Keratinocyte (primary cell): ENCODE measurements around the gene RRAD. TPM values are rescaled to one million over a fixed set of nuclear protein-coding genes. Genes with fewer than 3 reads are reported as not detected.
"Not testable (repeated sequence)": the region's sequence is repeated elsewhere in the genome, so short reads cannot be mapped to it uniquely, and the experiment has no call there.

Experiments used
- DNase-seq: peaks from one replicate; pipeline ENCODE4 v3.0.0-alpha.2; 2011; ENCODE audit warnings: low read depth, missing footprints, low spot score
- FAIRE-seq: peaks from 2 replicates; lab custom pipeline; 2011; peaks lifted over from hg19 to GRCh38; lab: Jason Lieb, UNC
- H2AFZ ChIP-seq: 2 replicates; pipeline ENCODE4 v1.6.0; 2012; ENCODE audit warnings: low read length, control low read depth, inconsistent platforms; ENCODE audit not compliant: control insufficient read depth
- H3K27ac ChIP-seq: 2 replicates; pipeline ENCODE4 v1.5.1; 2011; ENCODE audit warnings: low read length; ENCODE audit not compliant: control insufficient read depth, insufficient read depth
- H3K27me3 ChIP-seq: 3 replicates; pipeline ENCODE4 v1.6.0; 2011; ENCODE audit warnings: low read length; ENCODE audit not compliant: control insufficient read depth, insufficient read depth; ENCODE audit errors: extremely low read depth
- H3K36me3 ChIP-seq, 2 experiments: 2 replicates in 1 of 2; 3 replicates in 1 of 2; pipeline ENCODE4 v1.5.1; 2011; ENCODE audit warnings: low read length in 2 of 2, mild to moderate bottlenecking in 1 of 2; ENCODE audit not compliant: control insufficient read depth in 2 of 2, insufficient read depth in 2 of 2; ENCODE audit errors: extremely low read depth in 1 of 2
- H3K4me1 ChIP-seq: 3 replicates; pipeline ENCODE4 v1.5.1; 2011; ENCODE audit warnings: low read length; ENCODE audit not compliant: control insufficient read depth, insufficient read depth; ENCODE audit errors: extremely low read depth
- H3K4me2 ChIP-seq: 3 replicates; pipeline ENCODE4 v1.6.0; 2011; ENCODE audit warnings: low read depth, low read length; ENCODE audit not compliant: control insufficient read depth, insufficient read depth; ENCODE audit errors: extremely low read depth
- H3K4me3 ChIP-seq, 3 experiments: fragments of 200-600 bp in 1 of 3; sonication (generic) in 1 of 3; 2 replicates in 2 of 3; 3 replicates in 1 of 3; pipeline ENCODE4 v1.5.1; 2011 to 2016; ENCODE audit warnings: low read length in 3 of 3, mild to moderate bottlenecking in 3 of 3, control low read depth in 2 of 3, inconsistent platforms in 1 of 3, low read depth in 1 of 3, mixed read lengths in 1 of 3, mixed run types in 1 of 3, moderate library complexity in 1 of 3; ENCODE audit not compliant: control insufficient read depth in 2 of 3, insufficient read depth in 2 of 3; ENCODE audit errors: extremely low read depth in 1 of 3
- H3K79me2 ChIP-seq: 2 replicates; pipeline ENCODE4 v1.6.0; 2012; ENCODE audit warnings: low read length; ENCODE audit not compliant: control insufficient read depth, insufficient read depth
- H3K9ac ChIP-seq: 3 replicates; pipeline ENCODE4 v1.6.0; 2011; ENCODE audit warnings: low read length; ENCODE audit not compliant: control insufficient read depth, insufficient read depth; ENCODE audit errors: extremely low read depth
- H3K9me1 ChIP-seq: 3 replicates; pipeline ENCODE4 v1.6.0; 2011; ENCODE audit warnings: low read length; ENCODE audit not compliant: control insufficient read depth, insufficient read depth; ENCODE audit errors: extremely low read depth
- H3K9me3 ChIP-seq: 2 replicates; pipeline ENCODE4 v1.5.1; 2012; ENCODE audit warnings: low read depth, low read length; ENCODE audit not compliant: control insufficient read depth
- H4K20me1 ChIP-seq: 3 replicates; pipeline ENCODE4 v1.6.0; 2011; ENCODE audit warnings: low read length; ENCODE audit not compliant: control insufficient read depth, insufficient read depth; ENCODE audit errors: extremely low read depth
- EZH2 ChIP-seq: IDR thresholded peaks from one replicate; pipeline ENCODE4 v1.6.1; 2012; ENCODE audit warnings: inconsistent platforms, mild to moderate bottlenecking, low read length, moderate library complexity
- dilution Hi-C: fragments of 300-500 bp; cut with MboI; formaldehyde crosslinking; loops from one replicate; pipeline ENCODE4 v1.7.0; 2020; ENCODE audit warnings: low sequenced_read_pairs; ENCODE audit not compliant: extremely low pct_ligation_motif_present
- polyA plus RNA-seq, 5 experiments: library from polyadenylated mRNA; depleted of rRNA in 3 of 5; stranded (reverse) in 3 of 5; stranded (forward) in 1 of 5; unstranded in 1 of 5; fragments of >200 nt; gene quantifications; 1 replicate in 1 of 5; 2 replicates in 3 of 5; 3 replicates in 1 of 5; pipeline versions ENCODE4 v1.2.1 to v1.2.3, GENCODE V29; 2011 to 2012; ENCODE audit warnings: missing spikeins in 2 of 5, low read depth in 1 of 5, low replicate concordance in 1 of 5
- TF ChIP-seq, protein P1 (sequence below), 3 experiments: IDR thresholded peaks in 1 of 3; conservative IDR thresholded peaks in 1 of 3; optimal IDR thresholded peaks in 1 of 3; 2 replicates in 2 of 3; 3 replicates in 1 of 3; pipeline versions ENCODE3 to v1.5.1; 2011; ENCODE audit warnings: low read length in 3 of 3, mild to moderate bottlenecking in 3 of 3, moderate library complexity in 2 of 3, control low read depth in 1 of 3, inconsistent platforms in 1 of 3; ENCODE audit not compliant: insufficient read depth in 2 of 3; ENCODE audit errors: extremely low read depth in 1 of 3

The RRAD gene
- polyA plus RNA-seq, 1 donor (not counting 4 experiments of a cell fraction or from before 2014, with no cell fraction given): 2.7 TPM

DNA sequence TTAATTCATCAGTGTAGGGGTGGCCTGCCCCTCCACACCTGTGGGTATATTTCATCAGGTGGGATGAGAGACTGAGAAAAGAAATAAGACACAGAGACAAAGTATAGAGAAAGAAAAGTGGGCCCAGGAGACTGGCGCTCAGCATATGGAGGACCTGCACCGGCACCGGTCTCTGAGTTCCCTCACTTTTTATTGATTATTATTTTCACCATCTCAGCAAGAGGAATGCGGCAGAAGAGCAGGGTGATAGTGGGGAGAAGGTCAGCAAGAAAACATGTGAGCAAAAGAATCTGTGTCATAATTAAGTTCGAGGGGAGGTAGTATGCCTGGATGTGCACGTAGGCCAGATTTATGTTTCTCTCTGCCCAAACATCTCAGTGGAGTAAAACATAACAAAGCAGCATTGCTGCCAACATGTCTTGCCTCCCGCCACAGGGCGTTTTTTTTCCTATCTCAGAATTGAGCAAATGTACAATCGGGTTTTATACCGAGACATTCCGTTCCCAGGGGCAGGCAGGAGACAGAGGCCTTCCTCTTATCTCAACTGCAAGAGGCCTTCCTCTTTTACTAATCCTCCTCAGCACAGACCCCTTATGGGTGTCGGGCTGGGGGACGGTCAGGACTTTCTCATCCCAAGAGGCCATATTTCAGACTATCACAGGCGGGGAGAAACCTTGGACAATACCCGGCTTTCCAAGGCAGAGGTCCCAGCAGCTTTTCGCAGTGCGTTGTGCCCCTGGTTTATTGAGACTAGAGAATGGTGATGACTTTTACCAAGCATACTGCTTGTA, 30.2 kb upstream of the RRAD start:
- H2AFZ ChIP-seq, dilution Hi-C loops, H3K4me2 ChIP-seq, H4K20me1 ChIP-seq, DNase-seq, H3K27ac ChIP-seq, H3K36me3 ChIP-seq, H3K9me1 ChIP-seq, H3K9ac ChIP-seq, H3K4me1 ChIP-seq, H3K27me3 ChIP-seq, H3K79me2 ChIP-seq, FAIRE-seq, H3K9me3 ChIP-seq, H3K4me3 ChIP-seq: not testable (repeated sequence)

DNA sequence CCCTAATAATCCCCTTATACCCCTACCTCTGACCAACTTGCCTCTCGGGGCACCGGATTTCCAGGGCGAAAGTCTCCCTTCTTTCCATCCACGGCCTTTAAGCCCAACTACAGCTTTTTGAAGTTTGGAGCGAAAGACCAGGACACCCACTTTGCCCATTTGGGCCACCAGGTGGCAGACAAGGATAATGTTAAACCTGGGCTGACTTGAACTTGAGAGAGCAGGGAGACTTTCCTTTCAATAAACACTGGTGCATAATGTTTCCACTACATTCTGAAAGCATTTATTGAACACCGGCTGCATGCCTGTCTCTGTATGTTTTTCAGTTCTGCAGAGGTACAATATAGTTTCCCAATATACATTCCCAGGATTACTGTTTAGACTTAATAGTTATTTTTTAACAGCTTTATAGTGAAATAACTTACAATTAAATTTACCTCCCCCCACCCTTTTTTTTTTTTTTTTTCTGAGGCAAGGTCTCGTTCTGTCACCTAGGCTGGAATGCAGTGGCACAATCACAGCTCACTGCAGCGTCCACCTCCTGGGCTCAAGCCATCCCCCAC, 28.8 kb upstream of the RRAD start:
- no peak overlapping the region for H3K27ac ChIP-seq
- H3K9me1 ChIP-seq: no peaks in the 10 kb centered on the region
- FAIRE-seq: peak; percentile 71
- peak overlapping the region; percentile 26 for H2AFZ ChIP-seq
- DNase-seq: no peak
- peaks cover 11% of the 10 kb centered on the region for H3K4me1 ChIP-seq
- H4K20me1 ChIP-seq: no peaks in the 10 kb centered on the region
- H3K9me3 ChIP-seq: no peaks in the 10 kb centered on the region
- H3K9ac ChIP-seq: no peak overlapping the region
- no peak overlapping the region for H3K4me3 ChIP-seq
- H3K27me3 ChIP-seq: no peaks in the 10 kb centered on the region
- TF ChIP-seq, protein P1, sequence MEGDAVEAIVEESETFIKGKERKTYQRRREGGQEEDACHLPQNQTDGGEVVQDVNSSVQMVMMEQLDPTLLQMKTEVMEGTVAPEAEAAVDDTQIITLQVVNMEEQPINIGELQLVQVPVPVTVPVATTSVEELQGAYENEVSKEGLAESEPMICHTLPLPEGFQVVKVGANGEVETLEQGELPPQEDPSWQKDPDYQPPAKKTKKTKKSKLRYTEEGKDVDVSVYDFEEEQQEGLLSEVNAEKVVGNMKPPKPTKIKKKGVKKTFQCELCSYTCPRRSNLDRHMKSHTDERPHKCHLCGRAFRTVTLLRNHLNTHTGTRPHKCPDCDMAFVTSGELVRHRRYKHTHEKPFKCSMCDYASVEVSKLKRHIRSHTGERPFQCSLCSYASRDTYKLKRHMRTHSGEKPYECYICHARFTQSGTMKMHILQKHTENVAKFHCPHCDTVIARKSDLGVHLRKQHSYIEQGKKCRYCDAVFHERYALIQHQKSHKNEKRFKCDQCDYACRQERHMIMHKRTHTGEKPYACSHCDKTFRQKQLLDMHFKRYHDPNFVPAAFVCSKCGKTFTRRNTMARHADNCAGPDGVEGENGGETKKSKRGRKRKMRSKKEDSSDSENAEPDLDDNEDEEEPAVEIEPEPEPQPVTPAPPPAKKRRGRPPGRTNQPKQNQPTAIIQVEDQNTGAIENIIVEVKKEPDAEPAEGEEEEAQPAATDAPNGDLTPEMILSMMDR (optimal IDR thresholded peaks at IDR 0.05 in 1 of 3, IDR thresholded peaks at IDR 0.05 in 1 of 3, conservative IDR thresholded peaks at IDR 0.05 in 1 of 3; ENCODE audit: extremely low read depth in 1 of 3, insufficient read depth in 2 of 3, low read length in 3 of 3): peak; percentile 79 to 90 (median 86)
- TF ChIP-seq EZH2: no peak
- H3K79me2 ChIP-seq: no peaks in the 10 kb centered on the region
- dilution Hi-C loops: no loop called here
- no peak overlapping the region for H3K4me2 ChIP-seq
- no peaks in the 10 kb centered on the region for H3K36me3 ChIP-seq
